SIG-M5 treated with dmso at 0.1 percent for 504 hours (cell line): Measurements from ENCODE around the gene PBX1.

Experiments
- DNase-seq: peaks from one replicate; lab custom pipeline; 2025; ENCODE audit not compliant: unreplicated experiment; lab: John Stamatoyannopoulos, UW

The PBX1 gene

DNA sequence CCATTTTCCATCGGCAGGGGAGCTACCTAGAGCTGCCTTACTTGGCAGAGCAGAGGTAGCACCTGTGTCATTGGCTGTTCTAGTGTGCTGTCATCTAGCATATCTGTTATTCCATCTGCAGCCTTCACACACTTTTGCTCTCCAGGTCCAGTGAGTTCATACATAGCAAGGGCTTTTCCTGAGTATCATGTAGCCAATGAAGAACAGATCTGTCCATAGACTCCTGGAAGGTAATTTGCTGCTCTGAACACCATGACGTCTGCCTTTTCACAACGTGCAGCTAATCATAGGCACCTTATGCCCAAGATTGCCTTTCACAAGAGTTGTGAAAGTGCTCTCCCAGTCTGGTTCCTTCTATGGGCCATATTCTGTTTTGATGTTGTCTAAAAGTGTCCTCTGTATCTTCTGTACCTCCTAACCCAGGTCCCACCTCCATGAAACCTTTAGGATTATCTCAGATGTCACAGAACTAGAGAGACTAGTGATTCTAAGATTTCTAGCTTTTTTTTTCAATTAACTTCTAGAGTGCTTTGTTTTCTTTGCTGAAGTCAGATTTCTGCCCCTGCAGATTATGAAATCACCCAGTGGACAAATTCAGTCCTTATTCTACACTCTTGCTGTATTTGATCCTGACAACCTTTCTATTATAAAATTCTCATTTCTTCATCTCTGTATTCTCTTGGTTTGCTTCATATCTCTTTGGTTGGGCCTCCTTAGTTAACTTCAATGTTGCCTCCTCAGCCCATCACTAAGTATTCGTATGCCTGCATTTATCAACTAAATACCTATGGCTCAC lies 134.8 kb downstream of the PBX1 start:
- no peak for DNase-seq

DNA sequence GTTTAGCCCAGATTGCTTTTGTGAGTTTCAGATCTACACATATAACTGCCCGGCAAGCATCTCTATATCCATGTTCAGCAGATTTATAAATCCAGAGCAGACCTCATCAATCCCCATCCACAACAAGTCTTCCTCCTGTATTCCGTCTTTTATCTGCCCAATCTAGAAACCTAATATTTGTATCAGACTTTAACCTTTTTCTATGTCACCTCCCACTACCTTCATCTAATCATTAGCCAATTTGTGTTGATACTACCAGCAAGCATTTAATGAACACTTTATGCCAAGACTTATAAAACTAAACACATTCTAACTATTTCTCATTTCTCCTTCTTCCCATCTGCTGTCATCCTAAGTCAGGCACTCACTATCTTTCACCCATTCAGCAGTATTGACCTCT lies 135.5 kb downstream of the PBX1 start:
- DNase-seq: no peak

DNA sequence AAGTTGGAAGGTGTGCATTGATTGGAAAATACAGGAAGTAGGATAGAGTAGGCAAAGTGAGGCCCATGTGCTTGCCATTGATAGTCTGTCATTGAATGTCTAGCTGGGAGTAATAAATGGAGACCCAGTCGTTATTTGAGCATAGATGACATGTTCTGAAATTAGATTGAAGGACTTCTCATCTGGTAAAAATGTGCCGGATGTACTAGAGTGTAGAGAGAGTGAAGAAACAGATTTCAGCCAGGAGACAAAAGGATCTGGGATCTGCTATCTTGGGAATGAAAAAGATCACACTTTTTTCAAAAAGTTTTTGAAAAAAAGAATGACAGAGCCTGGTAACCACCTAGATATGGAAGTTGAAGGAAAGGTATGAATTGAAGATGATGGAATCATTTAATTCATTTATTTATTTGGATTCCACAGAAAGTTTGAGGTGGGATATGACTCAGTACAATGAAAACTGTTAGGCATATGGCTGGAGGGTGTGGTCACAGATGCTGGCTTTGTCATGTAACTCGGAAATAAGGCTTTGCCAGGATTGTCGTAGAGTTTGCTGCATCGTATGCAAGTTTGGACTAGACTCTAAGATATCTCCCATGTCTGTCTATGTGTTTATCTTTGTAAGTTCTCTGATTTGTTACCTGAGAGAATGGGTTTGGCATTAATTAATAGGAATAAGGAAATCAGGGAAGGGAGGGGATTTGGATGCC lies 137.1 kb downstream of the PBX1 start:
- DNase-seq: no peak

DNA sequence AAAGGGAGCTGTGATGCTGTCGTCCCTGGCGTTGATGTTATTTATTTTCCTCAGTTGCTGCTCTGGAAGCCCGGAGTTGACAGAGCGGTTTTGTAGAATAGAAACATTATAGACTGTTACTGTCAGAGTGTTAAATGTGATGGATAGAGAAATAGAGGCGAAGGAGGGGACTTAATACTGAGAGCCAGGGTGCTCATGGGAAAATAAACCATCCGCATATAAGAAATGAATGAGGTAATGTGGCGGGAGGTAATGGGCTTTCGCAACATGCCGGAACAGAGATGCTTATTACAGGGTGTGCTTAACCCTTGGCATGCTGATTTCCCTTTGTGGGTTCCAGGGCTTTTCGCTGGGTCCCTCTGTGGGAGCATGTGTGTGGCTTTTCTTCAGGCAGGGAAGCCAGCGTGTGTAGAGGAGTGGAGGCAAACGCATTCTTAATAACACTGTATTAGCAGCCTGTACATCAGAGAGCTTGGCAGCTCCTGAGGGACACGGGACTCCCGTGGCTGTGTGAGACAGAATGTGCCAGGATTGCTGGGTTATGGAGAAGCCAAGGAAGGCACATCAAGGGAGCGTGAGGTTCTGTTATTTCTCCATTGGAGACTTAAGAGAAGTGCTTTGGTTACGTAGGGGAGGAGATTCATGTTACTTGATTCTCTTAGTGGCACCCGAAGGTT lies 141.0 kb downstream of the PBX1 start:
- DNase-seq: no peak

DNA sequence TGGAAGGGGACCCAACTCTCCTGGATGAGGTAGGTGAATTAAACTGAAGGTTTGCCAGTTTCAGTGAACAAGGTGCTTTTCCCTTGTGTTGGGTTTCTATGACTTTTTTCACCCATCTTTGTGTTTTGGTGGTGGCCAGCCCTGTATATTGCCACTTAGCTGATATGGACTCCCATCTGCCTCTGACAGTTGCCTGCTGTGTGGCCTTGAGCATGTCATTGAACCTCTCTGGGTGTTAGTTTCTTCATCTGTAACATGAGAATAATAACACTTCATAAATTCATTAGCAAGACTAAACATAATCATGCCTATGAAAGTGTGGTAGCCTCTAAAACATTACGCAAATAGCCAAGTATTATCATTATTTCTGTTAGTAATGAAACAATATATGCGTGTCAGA lies 141.7 kb downstream of the PBX1 start:
- no peak for DNase-seq

DNA sequence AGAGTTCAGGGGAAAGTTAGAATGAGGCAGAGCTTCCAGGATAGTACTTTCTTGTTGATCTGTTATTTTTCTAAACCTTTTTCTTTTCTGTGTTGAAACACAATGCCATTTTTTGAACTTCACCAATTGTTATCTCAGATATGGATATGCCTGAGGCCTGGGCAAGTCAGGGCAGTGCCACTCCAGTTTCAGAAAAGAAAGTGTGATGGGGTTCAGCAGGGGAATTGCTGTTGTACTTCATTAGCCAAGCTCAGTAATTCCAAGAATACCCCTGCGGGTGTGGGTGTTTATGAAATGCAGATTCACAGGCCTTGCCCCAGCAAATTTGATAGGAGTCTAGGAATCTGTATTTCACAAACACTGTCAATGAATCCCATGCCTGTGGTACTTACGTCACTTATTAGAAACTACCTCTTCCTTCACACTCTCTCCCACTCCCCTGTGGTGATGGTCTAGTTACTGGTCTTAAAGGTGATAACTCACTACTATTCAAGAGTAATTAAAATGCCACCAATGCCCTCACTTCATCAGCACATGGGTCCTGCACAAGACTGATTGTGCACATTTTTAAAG lies 142.3 kb downstream of the PBX1 start:
- DNase-seq: no peak

DNA sequence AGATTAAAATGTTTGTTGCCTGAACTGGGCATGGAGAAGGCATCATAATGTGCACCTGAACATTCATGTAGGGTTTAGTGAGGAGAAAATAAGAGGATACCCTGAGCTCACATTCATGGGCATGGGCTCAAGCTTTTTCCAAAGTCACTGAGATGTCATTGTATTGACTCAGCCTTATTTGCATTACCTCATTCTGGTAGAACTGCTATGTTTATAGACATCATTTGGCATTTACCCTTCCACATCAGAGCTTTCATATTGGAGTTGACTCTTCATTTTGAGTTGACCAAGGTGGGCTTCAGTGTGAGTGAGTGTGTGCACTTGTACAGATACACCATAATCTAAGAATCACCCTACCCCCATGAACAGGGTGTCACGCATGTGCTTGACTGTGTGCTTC lies 143.2 kb downstream of the PBX1 start:
- no peak for DNase-seq

DNA sequence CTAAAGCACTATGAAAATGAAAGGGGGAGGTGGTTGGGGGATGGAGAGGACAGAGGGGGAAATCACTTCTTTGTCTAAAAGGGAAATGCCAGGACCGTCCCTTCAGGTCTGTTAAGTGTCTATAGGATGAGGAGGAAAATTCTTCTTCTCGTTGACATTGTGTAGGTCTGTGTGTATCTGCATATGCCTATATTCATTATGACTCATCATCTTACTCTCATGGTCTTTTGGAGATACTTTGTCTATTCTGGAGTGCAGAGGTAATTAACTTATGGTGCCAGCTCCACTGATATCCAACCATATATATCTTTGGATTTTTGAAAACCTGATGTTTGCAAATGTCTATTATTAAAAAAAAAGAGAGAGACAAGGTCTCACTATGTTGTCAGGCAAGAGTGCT lies 143.7 kb downstream of the PBX1 start:
- DNase-seq: no peak

DNA sequence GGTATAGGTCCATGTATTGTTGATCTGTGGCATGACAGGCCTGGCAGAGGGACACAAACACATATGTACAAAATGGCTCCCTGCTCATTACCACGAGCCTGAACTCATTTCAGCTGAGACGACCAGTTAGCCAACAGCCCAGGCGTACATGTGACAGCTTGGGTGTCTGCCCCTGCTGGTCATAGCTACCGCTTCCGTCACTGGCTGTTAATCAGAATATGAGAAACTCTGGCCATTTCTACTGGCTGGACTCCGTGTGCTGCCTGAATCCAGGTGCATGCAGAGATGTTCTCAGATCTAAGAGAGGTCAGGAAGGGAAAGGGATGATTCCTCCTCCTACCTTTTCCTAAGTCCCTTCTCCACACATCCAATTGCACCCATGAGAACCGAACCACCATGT lies 144.5 kb downstream of the PBX1 start:
- DNase-seq: no peak

DNA sequence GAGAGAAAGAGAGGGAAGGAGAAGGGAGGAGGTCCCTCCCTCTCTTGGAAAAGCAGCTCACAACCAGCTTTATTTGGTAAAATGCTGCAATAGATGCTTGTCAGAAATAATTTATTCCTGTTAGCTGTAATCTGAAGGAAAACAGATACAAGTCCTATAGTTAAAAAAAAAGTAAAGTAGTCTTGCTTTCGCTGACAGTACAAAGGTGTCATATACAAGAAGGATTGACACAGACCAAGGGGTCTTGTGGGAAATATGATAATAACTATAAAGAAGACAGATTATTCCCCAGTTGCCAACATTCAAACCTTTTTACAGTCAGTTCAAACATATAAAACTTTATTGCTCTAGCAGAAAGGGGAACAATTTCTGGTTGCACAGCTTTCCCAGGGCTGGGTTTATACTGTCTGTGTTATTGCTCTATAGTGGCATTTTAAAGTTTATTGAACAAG lies 145.0 kb downstream of the PBX1 start:
- no peak for DNase-seq

DNA sequence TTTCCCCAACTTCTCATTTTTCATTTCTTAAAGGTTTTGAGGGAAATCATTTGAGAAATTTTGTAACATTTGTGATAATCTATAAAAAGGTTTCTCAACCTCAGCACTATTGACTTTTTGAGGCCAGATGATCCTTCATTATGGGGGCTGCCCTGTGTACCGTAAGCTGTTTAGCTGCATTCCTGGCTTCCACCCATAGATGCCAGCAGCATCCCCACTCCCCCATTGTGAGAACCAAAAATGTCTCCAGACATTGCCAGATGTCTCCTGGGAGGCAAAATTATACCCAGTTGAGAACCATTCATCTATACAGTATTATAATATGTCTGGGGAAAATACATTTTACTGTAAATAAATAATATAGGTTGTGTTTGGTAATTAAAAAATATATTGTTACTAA lies 146.0 kb downstream of the PBX1 start:
- DNase-seq: no peak

DNA sequence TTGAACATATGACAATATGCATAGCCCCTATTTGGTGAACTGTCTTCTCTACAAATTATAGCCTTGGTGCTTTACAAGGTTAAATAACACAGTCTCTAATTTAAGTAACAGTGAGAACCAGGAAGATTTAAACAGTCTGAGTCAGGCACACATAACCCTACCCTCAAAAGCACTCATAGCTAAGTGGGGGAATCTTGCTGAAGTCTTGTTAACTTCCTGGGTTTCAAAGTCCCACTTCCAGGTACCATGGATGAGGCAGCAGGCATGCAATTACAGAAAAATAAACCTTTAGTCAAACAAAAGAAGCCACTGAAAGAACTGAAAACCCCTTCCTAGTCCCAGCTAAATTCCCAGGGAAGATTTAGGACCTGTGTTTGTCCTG lies 147.6 kb downstream of the PBX1 start:
- no peak for DNase-seq

DNA sequence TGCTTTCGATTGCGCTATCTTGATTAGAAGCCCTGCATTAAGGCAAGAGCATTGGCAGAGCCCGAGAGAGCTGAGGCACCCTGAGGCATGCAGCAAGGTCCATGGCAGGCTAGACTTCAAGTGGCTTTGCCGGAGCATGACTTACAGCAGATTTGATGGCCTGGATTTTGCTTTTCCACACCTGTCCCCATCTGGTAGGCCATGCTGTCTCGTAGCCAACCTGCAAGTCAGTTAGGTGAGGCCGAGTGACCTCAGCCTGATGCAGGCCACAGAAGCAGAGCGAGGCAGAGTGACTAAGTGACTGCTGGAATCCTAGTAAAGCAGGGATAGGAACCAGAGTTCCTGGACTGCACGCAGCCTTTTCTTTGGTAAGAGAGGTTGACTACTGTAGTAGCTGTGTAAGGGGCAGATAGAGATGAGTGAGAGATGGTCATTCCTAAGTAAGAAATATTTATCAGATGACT lies 148.9 kb downstream of the PBX1 start:
- DNase-seq: no peak

DNA sequence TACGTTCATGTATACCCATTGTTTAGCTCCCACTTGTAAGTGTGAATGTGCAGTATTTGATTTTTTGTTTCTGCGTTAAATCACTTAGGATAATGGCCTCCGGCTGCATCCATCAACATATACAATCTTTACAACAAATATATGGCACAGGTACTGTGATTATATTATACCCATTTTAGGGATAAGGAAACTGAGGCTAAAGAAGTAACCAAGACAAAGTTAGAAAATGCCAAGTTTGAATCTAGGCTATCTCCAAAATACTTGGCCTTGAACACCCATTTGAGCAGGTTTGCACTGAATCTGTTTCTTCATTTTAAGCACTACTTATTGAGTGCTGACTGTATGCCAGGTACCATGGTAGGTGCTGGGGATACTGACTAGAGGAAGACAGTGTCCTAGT lies 149.6 kb downstream of the PBX1 start:
- DNase-seq: no peak

DNA sequence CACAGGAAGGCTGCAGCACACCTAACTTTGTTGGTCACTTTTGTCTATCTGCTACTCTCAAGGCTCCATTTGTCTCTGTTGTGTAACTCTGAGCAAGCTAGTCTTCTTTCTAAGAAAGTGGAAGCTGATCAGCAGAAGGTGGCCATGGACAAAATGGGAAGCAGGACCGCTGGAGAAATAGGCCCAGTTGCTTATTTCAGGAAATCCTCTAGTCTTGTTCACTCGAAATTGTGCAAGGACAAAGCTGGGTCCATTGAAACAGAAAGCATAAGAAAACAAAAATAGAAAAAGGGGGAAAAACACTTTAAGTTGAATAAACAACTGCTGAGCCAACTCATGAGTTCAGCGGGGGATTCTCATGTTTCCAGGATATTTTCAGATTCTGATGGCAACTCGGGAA lies 150.1 kb downstream of the PBX1 start:
- DNase-seq: no peak

DNA sequence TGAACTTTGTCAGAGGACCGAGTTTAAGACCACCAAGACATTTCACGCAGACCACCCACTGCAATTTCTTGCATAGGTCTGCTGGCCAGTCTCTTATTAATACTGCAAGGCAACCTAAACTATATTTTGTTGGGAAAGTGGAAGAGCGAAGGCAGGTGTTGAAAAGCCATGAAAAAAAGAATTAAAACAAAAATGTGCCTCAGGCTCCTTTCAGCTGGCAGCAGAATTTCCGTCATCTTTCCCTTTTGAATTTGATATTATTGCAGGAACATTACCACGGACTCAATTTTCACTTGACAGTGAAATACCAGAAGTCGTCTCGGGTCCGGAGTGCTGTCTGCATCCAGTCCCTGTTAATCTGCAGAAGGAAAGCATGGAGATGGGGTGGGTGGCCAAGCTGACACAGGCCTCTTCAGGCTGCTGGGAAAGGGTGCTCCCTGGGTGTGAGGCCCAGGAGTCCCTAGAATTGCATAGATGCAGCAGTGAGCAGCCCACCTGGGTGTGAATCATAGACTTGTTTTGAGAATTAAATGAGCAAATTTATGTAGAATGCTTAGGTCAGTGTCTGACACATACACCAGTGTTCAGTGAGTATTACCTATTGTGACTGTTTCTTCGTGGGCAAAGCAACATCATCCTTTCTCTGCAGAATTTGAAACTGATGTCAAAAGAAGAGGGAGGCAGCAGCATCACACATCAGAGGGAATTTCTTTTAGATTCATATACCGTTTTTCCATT lies 150.7 kb downstream of the PBX1 start:
- no peak for DNase-seq

DNA sequence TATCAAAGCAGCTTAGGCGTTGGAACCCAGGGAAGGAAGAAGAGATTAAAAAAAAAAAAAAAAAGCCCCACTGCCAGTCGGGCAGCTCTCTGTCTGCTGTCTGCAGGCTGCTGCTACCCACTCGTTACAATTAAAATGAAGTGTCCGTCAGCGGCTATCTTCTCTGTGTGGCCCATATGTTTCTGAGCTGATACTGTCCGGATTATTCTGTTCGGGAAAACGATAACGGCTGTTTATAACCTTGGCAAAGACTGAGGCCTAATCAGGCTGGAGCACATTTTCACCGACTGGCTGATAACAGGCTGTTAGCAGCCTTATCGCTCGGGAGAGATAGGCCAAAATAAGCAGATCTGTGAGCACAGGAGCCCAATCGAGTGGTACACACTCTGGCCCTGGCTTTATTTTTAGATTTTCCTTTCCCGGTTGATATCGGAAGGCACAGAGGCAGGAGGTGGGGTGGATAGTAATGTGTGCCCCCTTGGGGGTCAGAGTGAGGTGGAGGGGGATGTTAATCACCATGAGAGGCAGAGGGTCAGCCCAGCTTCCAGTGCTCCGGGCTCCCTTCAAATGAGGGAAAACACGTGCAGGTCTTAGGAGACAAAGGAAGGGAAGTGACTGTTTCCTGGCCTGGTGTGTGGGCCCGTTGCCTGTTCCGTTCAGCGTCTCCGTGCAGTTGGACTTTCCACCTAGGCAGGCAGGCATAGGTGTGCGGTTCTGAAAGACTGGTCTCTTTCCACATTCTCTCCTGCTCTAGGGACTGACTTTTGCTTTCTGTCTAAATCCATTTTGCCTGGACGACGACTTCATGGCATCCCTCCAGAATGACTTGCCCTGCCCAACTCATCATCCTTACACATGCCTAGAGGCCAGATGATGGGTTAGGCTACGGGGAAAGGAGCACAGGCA lies 153.4 kb downstream of the PBX1 start:
- no peak for DNase-seq

DNA sequence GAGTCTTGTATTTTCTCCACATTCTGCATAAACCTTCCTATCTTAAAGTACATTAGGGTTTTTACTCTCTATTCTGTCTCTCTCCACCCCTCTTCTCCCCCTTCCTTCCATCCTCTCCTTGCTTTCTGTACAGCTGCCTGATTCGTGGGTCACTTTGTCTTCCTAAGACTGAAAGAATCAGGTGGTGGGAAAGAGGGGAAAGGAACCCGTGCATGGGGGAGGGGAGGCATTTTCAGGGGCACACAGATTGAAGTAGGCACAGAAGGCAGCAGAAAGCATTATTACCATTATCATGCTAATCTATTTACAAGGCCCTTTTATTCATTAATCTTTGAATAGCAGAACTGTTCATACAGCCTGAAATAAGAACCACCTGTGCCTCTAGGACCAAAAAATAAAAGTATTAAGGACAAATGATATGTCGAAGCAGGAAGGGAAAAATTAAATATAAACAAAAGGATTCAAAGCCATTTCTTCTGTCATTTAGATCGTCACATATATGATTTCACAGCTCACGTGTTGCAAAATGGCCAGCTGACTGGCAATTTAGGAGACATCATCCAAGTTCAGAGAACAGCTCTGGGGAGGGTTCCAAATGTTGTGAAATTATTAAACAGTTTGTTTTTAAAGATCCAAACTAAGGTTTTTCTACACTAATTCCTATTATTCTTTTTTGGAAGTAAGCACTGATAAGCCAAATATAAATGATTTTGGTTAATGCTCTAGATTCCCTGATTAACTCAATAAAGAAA lies 154.6 kb downstream of the PBX1 start:
- no peak for DNase-seq

DNA sequence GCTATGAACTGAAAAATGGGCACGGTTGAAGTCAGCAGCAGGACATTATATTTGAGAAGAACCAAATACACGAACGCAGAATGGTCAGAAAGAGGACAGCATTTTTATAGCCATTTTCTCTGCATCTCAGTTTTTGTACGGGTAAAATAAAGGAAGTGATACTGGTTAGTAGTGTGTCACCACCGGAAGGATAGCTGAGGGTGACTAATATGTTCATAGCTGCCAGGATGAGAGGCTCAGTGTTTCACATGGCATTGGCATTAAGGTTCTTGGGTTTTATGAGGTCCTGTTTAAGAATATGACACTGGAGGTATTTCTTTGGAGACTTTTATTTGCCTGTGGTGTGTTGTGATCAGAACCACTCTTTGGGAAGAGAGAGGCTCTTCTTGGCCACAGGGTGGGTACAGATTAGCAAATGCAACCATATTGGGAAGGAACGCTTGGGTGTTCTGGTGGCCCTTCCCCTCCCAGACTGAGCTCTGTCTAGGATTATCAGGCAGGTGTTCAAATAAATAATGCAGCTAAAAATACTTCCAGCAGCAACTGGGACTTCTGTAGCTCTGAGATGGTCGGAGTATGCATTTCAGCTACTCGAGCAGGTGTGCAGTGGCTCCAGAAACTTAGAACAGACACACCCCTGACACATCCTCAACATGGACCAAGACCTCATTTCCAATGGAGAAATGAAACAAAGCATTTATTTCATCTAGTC lies 158.2 kb downstream of the PBX1 start:
- DNase-seq: peak; percentile 87
